GM12875 (cell line): Measurements from ENCODE around the gene STK31.

Experiments used
- H3K4me3 ChIP-seq: one replicate; pipeline ENCODE4 v1.5.1; 2011; ENCODE audit warnings: low read depth, low read length, control low read depth
- CTCF ChIP-seq: IDR thresholded peaks from 2 replicates; pipeline ENCODE4 v1.5.1; 2011; ENCODE audit warnings: low read depth, mild to moderate bottlenecking, control low read depth, inconsistent platforms, low read length, moderate library complexity, borderline replicate concordance; ENCODE audit not compliant: insufficient read depth

STK31 gene, protein sequence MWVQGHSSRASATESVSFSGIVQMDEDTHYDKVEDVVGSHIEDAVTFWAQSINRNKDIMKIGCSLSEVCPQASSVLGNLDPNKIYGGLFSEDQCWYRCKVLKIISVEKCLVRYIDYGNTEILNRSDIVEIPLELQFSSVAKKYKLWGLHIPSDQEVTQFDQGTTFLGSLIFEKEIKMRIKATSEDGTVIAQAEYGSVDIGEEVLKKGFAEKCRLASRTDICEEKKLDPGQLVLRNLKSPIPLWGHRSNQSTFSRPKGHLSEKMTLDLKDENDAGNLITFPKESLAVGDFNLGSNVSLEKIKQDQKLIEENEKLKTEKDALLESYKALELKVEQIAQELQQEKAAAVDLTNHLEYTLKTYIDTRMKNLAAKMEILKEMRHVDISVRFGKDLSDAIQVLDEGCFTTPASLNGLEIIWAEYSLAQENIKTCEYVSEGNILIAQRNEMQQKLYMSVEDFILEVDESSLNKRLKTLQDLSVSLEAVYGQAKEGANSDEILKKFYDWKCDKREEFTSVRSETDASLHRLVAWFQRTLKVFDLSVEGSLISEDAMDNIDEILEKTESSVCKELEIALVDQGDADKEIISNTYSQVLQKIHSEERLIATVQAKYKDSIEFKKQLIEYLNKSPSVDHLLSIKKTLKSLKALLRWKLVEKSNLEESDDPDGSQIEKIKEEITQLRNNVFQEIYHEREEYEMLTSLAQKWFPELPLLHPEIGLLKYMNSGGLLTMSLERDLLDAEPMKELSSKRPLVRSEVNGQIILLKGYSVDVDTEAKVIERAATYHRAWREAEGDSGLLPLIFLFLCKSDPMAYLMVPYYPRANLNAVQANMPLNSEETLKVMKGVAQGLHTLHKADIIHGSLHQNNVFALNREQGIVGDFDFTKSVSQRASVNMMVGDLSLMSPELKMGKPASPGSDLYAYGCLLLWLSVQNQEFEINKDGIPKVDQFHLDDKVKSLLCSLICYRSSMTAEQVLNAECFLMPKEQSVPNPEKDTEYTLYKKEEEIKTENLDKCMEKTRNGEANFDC

DNA sequence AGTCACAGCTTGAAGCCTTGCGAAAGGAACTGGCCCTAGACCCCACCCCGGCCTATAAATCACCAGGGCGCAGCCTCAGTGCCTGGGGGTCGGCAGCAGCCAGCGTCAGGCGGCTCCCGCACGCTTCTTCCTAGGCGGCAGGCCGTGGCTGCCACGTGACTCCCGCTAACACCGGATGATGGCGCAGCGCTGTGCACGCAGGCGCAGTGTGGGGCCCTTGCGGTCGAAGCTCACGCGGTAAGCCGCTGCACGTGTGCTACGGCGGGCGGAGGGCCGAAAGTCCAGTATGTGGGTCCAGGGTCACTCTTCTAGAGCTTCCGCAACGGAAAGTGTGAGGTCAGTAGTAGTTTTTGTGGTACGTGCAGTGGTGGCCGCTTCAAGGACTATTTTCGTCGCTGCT lies at the start of gene STK31:
Gene STK31, plus strand, starts transcription at position 220 of the 400 bp plus-strand sequence. Its CDS starts 67 bp downstream, at position 287.
- no peak for TF ChIP-seq CTCF
- H3K4me3 ChIP-seq: no peak within 1 kb of the TSS

DNA sequence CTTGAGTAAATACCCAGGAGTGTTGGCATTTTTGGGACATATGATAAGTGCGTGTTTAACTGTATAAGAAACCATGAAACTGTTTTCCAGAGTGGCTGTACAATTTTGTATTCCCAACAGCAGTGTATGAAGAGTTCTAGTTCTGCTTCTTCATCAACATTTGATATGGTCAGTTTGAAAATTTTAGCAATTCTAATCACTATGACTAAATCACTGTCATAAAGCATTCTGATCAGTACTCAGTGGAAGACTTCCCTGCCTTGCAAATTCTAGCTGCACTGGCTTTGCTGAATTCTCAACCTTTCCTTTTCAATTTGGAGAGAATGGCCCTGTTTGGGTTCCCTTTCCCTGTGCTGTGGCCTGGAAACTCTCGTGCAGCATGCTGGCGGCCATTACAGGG lies 48.6 kb upstream of the STK31 start:
- TF ChIP-seq CTCF: no peak
- H3K4me3 ChIP-seq: no peak overlapping the region

DNA sequence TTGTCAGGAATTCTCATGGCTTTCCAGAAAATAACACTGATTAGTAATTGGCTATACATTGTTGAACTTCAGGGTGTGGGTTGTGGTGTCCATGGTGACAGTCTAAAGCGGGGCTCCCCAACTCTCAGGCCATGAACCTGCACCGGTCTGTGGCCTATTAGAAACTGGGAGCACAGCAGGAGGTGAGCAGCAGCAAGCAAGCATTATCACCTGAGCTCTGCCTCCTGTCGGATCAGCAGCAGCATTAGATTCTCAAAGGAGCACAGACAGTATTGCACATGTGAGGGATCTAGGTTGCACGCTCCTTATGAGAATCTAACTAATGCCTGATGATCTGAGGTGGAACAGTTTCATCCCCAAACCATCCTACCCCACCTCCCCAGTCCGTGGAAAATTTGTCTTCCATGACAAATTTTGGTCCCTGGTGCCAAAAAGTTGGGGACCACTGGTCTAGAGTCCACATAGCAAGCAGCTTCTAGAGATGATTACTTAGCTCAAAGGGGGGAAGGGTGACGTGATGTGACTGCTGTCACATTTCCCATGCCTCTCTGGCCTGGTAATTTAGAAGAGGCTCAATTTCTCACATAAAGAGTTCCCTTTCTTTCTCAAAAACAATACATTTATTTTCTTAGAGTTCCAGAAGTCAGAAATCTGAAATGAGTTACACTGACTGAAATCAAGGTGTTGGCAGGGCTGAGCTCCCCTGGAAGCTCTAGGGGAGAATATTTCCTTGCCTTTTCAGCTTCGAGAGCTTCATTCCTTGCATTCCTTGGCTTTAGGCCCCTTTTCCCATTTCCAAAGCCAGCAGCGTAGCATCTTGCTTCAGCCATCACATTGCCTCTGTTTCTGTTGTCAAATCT lies 47.7 kb upstream of the STK31 start:
- H3K4me3 ChIP-seq: no peak overlapping the region
- no peak for TF ChIP-seq CTCF

DNA sequence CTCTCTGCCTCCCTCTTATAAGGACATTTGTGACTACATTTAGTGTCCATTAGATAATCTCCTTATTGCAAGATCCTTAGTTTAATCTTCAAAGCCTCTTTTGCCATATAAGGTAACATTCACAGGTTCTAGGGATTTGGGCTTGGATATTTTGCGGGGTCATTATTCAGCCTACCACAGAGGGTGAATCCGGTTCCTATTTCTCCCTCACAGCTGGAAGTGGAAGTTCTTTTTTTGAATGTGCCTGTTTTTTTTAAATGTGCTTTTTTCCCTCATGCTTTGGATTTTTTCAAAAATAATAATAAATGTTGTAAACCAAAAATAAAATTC lies 47.1 kb upstream of the STK31 start:
- TF ChIP-seq CTCF: no peak
- no peak overlapping the region for H3K4me3 ChIP-seq

GRCh38 chr7:23664122-23664521 lies 45.9 kb upstream of the STK31 start:
- TF ChIP-seq CTCF: no peak
- no peak overlapping the region for H3K4me3 ChIP-seq

DNA sequence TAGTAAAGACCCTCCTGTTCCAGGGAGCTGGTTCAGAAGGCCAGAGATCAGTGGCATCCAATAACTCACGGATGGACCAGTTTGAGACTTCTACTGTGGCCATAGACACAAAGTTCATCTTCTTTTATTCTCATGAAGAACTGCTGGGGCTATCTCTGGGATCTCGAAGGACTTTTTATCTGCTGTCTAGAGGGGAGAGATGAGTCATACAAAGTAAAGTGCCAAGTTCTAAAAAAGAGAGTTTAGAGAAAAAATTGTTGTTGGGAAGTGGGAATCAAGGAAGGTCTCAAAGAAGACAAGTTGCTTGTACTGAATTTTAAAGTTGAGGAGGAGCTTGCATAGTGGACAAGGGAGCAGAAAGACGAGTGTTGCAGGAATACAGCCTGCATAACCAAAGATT lies 38.0 kb upstream of the STK31 start:
- TF ChIP-seq CTCF: no peak
- H3K4me3 ChIP-seq: no peak overlapping the region
